Ishikawa (cell line): ENCODE measurements around the gene KLK10.

Experiments
- CEBPB ChIP-seq: IDR thresholded peaks from 2 replicates; pipeline ENCODE4 v1.6.1; 2012
- CREB1 ChIP-seq: IDR thresholded peaks from 2 replicates; pipeline ENCODE4 v1.6.1; 2012; ENCODE audit warnings: low read depth
- EGR1 ChIP-seq: IDR thresholded peaks from 2 replicates; pipeline ENCODE4 v1.6.1; 2012
- EP300 ChIP-seq: IDR thresholded peaks from 2 replicates; pipeline ENCODE4 v1.6.1; 2012; ENCODE audit warnings: borderline replicate concordance
- FOXM1 ChIP-seq: IDR thresholded peaks from 2 replicates; pipeline ENCODE4 v1.6.1; 2012; ENCODE audit warnings: low read depth, borderline replicate concordance
- NFIC ChIP-seq: IDR thresholded peaks from 2 replicates; pipeline ENCODE4 v1.6.1; 2012
- RAD21 ChIP-seq: IDR thresholded peaks from 2 replicates; pipeline ENCODE4 v1.6.1; 2012; ENCODE audit warnings: low read depth
- REST ChIP-seq: IDR thresholded peaks from 2 replicates; pipeline ENCODE4 v1.6.1; 2012; ENCODE audit warnings: low read depth, mild to moderate bottlenecking
- TAF1 ChIP-seq: IDR thresholded peaks from 2 replicates; pipeline ENCODE4 v1.6.1; 2012; ENCODE audit warnings: low read depth, mild to moderate bottlenecking
- TCF12 ChIP-seq: IDR thresholded peaks from 2 replicates; pipeline ENCODE4 v1.6.1; 2012; ENCODE audit warnings: low read depth
- USF1 ChIP-seq: IDR thresholded peaks from 2 replicates; pipeline ENCODE4 v1.6.1; 2012
- YY1 ChIP-seq: IDR thresholded peaks from 2 replicates; pipeline ENCODE4 v1.6.1; 2012; ENCODE audit warnings: low read depth
- ZBTB7A ChIP-seq: IDR thresholded peaks from 2 replicates; pipeline ENCODE4 v1.6.1; 2012; ENCODE audit warnings: low read depth
- TF ChIP-seq, protein P1 (sequence below): IDR thresholded peaks from 2 replicates; pipeline ENCODE4 v1.6.1; 2012

GRCh38 chr19:50969413-50969760 is 50.1 kb downstream of the KLK10 start, which contains the start of gene KLK6:
- no peak for TF ChIP-seq REST
- TF ChIP-seq TCF12: no peak
- no peak for TF ChIP-seq FOXM1
- TF ChIP-seq USF1: no peak
- TF ChIP-seq, protein P1, sequence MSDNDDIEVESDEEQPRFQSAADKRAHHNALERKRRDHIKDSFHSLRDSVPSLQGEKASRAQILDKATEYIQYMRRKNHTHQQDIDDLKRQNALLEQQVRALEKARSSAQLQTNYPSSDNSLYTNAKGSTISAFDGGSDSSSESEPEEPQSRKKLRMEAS: no peak
- no peak for TF ChIP-seq TAF1
- no peak for TF ChIP-seq EP300
- no peak for TF ChIP-seq RAD21
- TF ChIP-seq CEBPB: no peak
- TF ChIP-seq CREB1: no peak
- no peak for TF ChIP-seq YY1
- TF ChIP-seq NFIC: no peak
- no peak for TF ChIP-seq EGR1
- TF ChIP-seq ZBTB7A: no peak
